ENCODE data around the gene CCDC186.

- TF ChIP-seq POLR2A (IDR thresholded peaks at IDR 0.05) (no peak), CTCF (IDR thresholded peaks at IDR 0.05) (no peak), POLR2AphosphoS5 (IDR thresholded peaks at IDR 0.05) (no peak)
These were observed 38.1 kb upstream of the CCDC186 start for GRCh38 chr10:114212153-114212552.
